NT2/D1 (cell line): Measurements from ENCODE around the gene LGALS1.

Source experiments
- YY1 ChIP-seq: IDR thresholded peaks from 2 replicates; pipeline ENCODE4 v1.6.1; 2011; ENCODE audit not compliant: insufficient read length, insufficient read depth
- ZNF274 ChIP-seq: IDR thresholded peaks from 2 replicates; pipeline ENCODE4 v1.6.1; 2011; ENCODE audit warnings: mild to moderate bottlenecking, low read depth, low read length

GRCh38 chr22:37665487-37665886 lies 9.9 kb upstream of the LGALS1 start:
- TF ChIP-seq ZNF274 (no peak), YY1 (no peak)
